ENCODE measurements around the gene MORC2. TPM values are rescaled to one million over a fixed set of nuclear protein-coding genes. Genes with fewer than 3 reads are reported as not detected.

The MORC2 gene
- polyA plus RNA-seq, 1 experiment, result 9.0 TPM

GRCh38 chr22:30919973-30920372 is 48.6 kb downstream of the MORC2 start:
- CTCF ChIA-PET, result interaction anchor here (0.6 to 5.5 kb wide), 32 partner anchors 9 to 354 kb away, joined by 3 to 98 read pairs (median 5); no protein-coding TSS in a partner anchor
- no peaks in the 10 kb centered on the region for H3K27me3 ChIP-seq (ENCODE audit: control insufficient read depth, insufficient read depth, low read length)
- no peak overlapping the region for H3K4me3 ChIP-seq (ENCODE audit: low read depth, low read length)
- H3K36me3 ChIP-seq (ENCODE audit: control insufficient read depth, insufficient read depth, low read length), result no peaks in the 10 kb centered on the region
- DNase-seq (ENCODE audit: low read depth), result no peak
- POLR2A ChIA-PET, result no interaction called here
- TF ChIP-seq CTCF (IDR thresholded peaks at IDR 0.05; ENCODE audit: insufficient read depth, low read depth, low read length), result no peak

GRCh38 chr22:30918761-30919160 is 49.8 kb downstream of the MORC2 start:
- ChIA-PET CTCF (interaction anchor here (1.3 to 5.5 kb wide), 10 partner anchors 11 to 284 kb away, joined by 3 to 98 read pairs (median 8); no protein-coding TSS in a partner anchor), POLR2A (no interaction called here)
- no peak for TF ChIP-seq CTCF (IDR thresholded peaks at IDR 0.05; ENCODE audit: insufficient read depth, low read depth, low read length)
- DNase-seq (ENCODE audit: low read depth), result no peak
- Histone ChIP-seq H3K36me3 (ENCODE audit: control insufficient read depth, insufficient read depth, low read length) (no peaks in the 10 kb centered on the region), H3K27me3 (ENCODE audit: control insufficient read depth, insufficient read depth, low read length) (no peaks in the 10 kb centered on the region), H3K4me3 (ENCODE audit: low read depth, low read length) (no peak overlapping the region)

GRCh38 chr22:30910358-30910757 is 58.2 kb downstream of the MORC2 start:
- CTCF ChIA-PET, result interaction anchor here (1.3 kb wide), 2 partner anchors 10 to 19 kb away, joined by 4 to 9 read pairs; no protein-coding TSS in a partner anchor
- no peak for DNase-seq (ENCODE audit: low read depth)
- Histone ChIP-seq H3K36me3 (ENCODE audit: control insufficient read depth, insufficient read depth, low read length) (no peaks in the 10 kb centered on the region), H3K4me3 (ENCODE audit: low read depth, low read length) (no peak overlapping the region), H3K27me3 (ENCODE audit: control insufficient read depth, insufficient read depth, low read length) (no peaks in the 10 kb centered on the region)
- POLR2A ChIA-PET, result no interaction called here
- no peak for TF ChIP-seq CTCF (IDR thresholded peaks at IDR 0.05; ENCODE audit: insufficient read depth, low read depth, low read length)

GRCh38 chr22:30909306-30909705 is 59.3 kb downstream of the MORC2 start:
- no peaks in the 10 kb centered on the region for H3K36me3 ChIP-seq (ENCODE audit: control insufficient read depth, insufficient read depth, low read length)
- TF ChIP-seq CTCF (IDR thresholded peaks at IDR 0.05; ENCODE audit: insufficient read depth, low read depth, low read length), result no peak
- DNase-seq (ENCODE audit: low read depth), result no peak
- H3K27me3 ChIP-seq (ENCODE audit: control insufficient read depth, insufficient read depth, low read length), result no peaks in the 10 kb centered on the region
- H3K4me3 ChIP-seq (ENCODE audit: low read depth, low read length), result no peak overlapping the region
- POLR2A ChIA-PET, result no interaction called here
- CTCF ChIA-PET, result interaction anchor here (1.0 to 1.9 kb wide), 6 partner anchors 10 to 146 kb away, joined by 3 to 8 read pairs (median 4); no protein-coding TSS in a partner anchor

- no peak overlapping the region for H3K4me3 ChIP-seq (ENCODE audit: low read depth, low read length)
- no peaks in the 10 kb centered on the region for H3K36me3 ChIP-seq (ENCODE audit: control insufficient read depth, insufficient read depth, low read length)
- TF ChIP-seq CTCF (IDR thresholded peaks at IDR 0.05; ENCODE audit: insufficient read depth, low read depth, low read length), result no peak
- CTCF ChIA-PET, result interaction anchor here (1.6 to 1.9 kb wide), 4 partner anchors 9 to 274 kb away, joined by 4 to 8 read pairs (median 6); no protein-coding TSS in a partner anchor
- no peaks in the 10 kb centered on the region for H3K27me3 ChIP-seq (ENCODE audit: control insufficient read depth, insufficient read depth, low read length)
- POLR2A ChIA-PET, result no interaction called here
- no peak for DNase-seq (ENCODE audit: low read depth)
Measured at GRCh38 chr22:30908051-30908461, 60.5 kb downstream of the MORC2 start.
